ENCODE data around the gene PCGF5.

- TF ChIP-seq, protein P1, sequence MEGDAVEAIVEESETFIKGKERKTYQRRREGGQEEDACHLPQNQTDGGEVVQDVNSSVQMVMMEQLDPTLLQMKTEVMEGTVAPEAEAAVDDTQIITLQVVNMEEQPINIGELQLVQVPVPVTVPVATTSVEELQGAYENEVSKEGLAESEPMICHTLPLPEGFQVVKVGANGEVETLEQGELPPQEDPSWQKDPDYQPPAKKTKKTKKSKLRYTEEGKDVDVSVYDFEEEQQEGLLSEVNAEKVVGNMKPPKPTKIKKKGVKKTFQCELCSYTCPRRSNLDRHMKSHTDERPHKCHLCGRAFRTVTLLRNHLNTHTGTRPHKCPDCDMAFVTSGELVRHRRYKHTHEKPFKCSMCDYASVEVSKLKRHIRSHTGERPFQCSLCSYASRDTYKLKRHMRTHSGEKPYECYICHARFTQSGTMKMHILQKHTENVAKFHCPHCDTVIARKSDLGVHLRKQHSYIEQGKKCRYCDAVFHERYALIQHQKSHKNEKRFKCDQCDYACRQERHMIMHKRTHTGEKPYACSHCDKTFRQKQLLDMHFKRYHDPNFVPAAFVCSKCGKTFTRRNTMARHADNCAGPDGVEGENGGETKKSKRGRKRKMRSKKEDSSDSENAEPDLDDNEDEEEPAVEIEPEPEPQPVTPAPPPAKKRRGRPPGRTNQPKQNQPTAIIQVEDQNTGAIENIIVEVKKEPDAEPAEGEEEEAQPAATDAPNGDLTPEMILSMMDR (IDR thresholded peaks at IDR 0.05), result no peak
- TF ChIP-seq POLR2A (IDR thresholded peaks at IDR 0.05), result no peak
Observed at GRCh38 chr10:91219371-91220193, 881 bp upstream of the PCGF5 start.

All from thyroid gland (tissue), 4 donors.